Right atrium auricular region (tissue), 2 donors: ENCODE measurements around the gene AP2B1. TPM values are rescaled to one million over a fixed set of nuclear protein-coding genes. Genes with fewer than 3 reads are reported as not detected.
A peak's percentile ranks its signal among the peaks of the same experiment; 100 is the strongest.

Experiments
- DNase-seq: peaks from one replicate; pipeline ENCODE4 v3.0.0-alpha.2; 2019; ENCODE audit warnings: low spot score
- H3K27ac ChIP-seq, 2 donors: fragments of 200-600 bp; sonication (generic); 1 replicate in 1 of 2; 2 replicates in 1 of 2; pipeline ENCODE4 v1.5.1; 2016 to 2019
- H3K27me3 ChIP-seq, 2 donors: fragments of 200-600 bp; sonication (generic); one replicate each; pipeline versions ENCODE4 v1.5.1 to v1.6.0; 2017 to 2019
- H3K36me3 ChIP-seq: fragments of 200-600 bp; sonication (generic); one replicate; pipeline ENCODE4 v1.5.1; 2016
- H3K4me1 ChIP-seq, 2 donors: fragments of 200-600 bp; sonication (generic); one replicate each; pipeline versions ENCODE4 v1.5.1 to v1.6.0; 2017 to 2019
- H3K4me3 ChIP-seq, 2 donors: fragments of 200-600 bp; sonication (generic); 1 replicate in 1 of 2; 2 replicates in 1 of 2; pipeline ENCODE4 v1.5.1; 2017 to 2019; ENCODE audit warnings: mild to moderate bottlenecking in 1 of 2, moderate library complexity in 1 of 2
- H3K9me3 ChIP-seq, 2 donors: fragments of 200-600 bp; sonication (generic); one replicate each; pipeline ENCODE4 v1.5.1; 2019
- CTCF ChIP-seq, 2 donors: fragments of 200-600 bp; sonication (generic); IDR thresholded peaks; one replicate each; pipeline ENCODE4 v1.5.1; 2019; ENCODE audit warnings: antibody characterized with exemption in 2 of 2
- total RNA-seq, 2 donors: library from RNA; depleted of rRNA; stranded (reverse); fragments of >200 nt; gene quantifications; one replicate each; pipeline ENCODE4 v1.1.0, GENCODE V29; 2016

The AP2B1 gene
- total RNA-seq, 2 donors from 2014 or later = 79.8 to 80.1 TPM

- Histone ChIP-seq H3K27me3 (no peaks in the 10 kb centered on the region), H3K4me3 (peak overlapping the region; percentile 74 to 86), H3K27ac (no peak overlapping the region), H3K4me1 (peaks cover 0 to 21% of the 10 kb centered on the region in 2 donors), H3K36me3 (no peaks in the 10 kb centered on the region), H3K9me3 (no peaks in the 10 kb centered on the region)
- TF ChIP-seq CTCF (IDR thresholded peaks at IDR 0.05) = no peak
- DNase-seq = no peak
These were observed 20.2 kb upstream of the AP2B1 start for GRCh38 chr17:35566968-35567367.

GRCh38 chr17:35568561-35568960, 18.6 kb upstream of the AP2B1 start:
- no peaks in the 10 kb centered on the region for H3K27me3 ChIP-seq
- peak overlapping the region; percentile 76 to 86 for H3K27ac ChIP-seq
- no peak for TF ChIP-seq CTCF (IDR thresholded peaks at IDR 0.05)
- peak overlapping the region; percentile 74 to 86 for H3K4me3 ChIP-seq
- peaks cover 0 to 21% of the 10 kb centered on the region in 2 donors for H3K4me1 ChIP-seq
- H3K36me3 ChIP-seq = no peaks in the 10 kb centered on the region
- no peaks in the 10 kb centered on the region for H3K9me3 ChIP-seq
- DNase-seq = no peak

GRCh38 chr17:35569405-35569804, 17.7 kb upstream of the AP2B1 start:
- no peaks in the 10 kb centered on the region for H3K9me3 ChIP-seq
- no peak for TF ChIP-seq CTCF (IDR thresholded peaks at IDR 0.05)
- no peak overlapping the region for H3K4me3 ChIP-seq
- no peaks in the 10 kb centered on the region for H3K36me3 ChIP-seq
- no peak overlapping the region for H3K27ac ChIP-seq
- peaks cover 0 to 21% of the 10 kb centered on the region in 2 donors for H3K4me1 ChIP-seq
- DNase-seq = no peak
- no peaks in the 10 kb centered on the region for H3K27me3 ChIP-seq

GRCh38 chr17:35575759-35576158, 11.4 kb upstream of the AP2B1 start:
- H3K27me3 ChIP-seq = no peaks in the 10 kb centered on the region
- H3K27ac ChIP-seq = no peak overlapping the region
- H3K9me3 ChIP-seq = no peaks in the 10 kb centered on the region
- TF ChIP-seq CTCF (IDR thresholded peaks at IDR 0.05) = no peak
- peaks cover 13% of the 10 kb centered on the region for H3K36me3 ChIP-seq
- peaks cover 0 to 18% of the 10 kb centered on the region in 2 donors for H3K4me1 ChIP-seq
- no peak for DNase-seq
- no peak overlapping the region for H3K4me3 ChIP-seq

GRCh38 chr17:35577830-35578196, 9.3 kb upstream of the AP2B1 start:
- peaks cover 0 to 18% of the 10 kb centered on the region in 2 donors for H3K4me1 ChIP-seq
- no peaks in the 10 kb centered on the region for H3K27me3 ChIP-seq
- H3K4me3 ChIP-seq = peak overlapping the region; percentile 61 to 72
- H3K36me3 ChIP-seq = peaks cover 13% of the 10 kb centered on the region
- DNase-seq = no peak
- H3K9me3 ChIP-seq = no peaks in the 10 kb centered on the region
- H3K27ac ChIP-seq = peak overlapping the region; percentile 89 to 95
- TF ChIP-seq CTCF (IDR thresholded peaks at IDR 0.05) = no peak

GRCh38 chr17:35578197-35578928, 8.8 kb upstream of the AP2B1 start, which contains the start of gene PEX12:
Gene PEX12, minus strand, starts transcription at chr17:35578571. Its CDS starts 550 bp downstream, at chr17:35578021.
- Histone ChIP-seq H3K27ac (peak within 1 kb of the TSS; percentile 89 to 95), H3K4me1 (peaks cover 0 to 18% of the 10 kb centered on the region in 2 donors), H3K9me3 (no peaks in the 10 kb centered on the region), H3K27me3 (no peaks in the 10 kb centered on the region), H3K4me3 (peak within 1 kb of the TSS; percentile 61 to 72), H3K36me3 (peaks cover 13% of the 10 kb centered on the region)
- peak; percentile 89 for DNase-seq
- no peak for TF ChIP-seq CTCF (IDR thresholded peaks at IDR 0.05)
